Measurements from ENCODE around the gene LEFTY2.
"Not testable (repeated sequence)": the region's sequence is repeated elsewhere in the genome, so short reads cannot be mapped to it uniquely, and the experiment has no call there.

The LEFTY2 gene

GRCh38 chr1:225888898-225889601, 52.0 kb downstream of the LEFTY2 start, which contains the start of gene LEFTY1:
Gene LEFTY1, minus strand, starts transcription at chr1:225889146. Its CDS starts 80 bp downstream, at chr1:225889066.
- Histone ChIP-seq H4K20me1 (ENCODE audit: low read depth, low read length) (no peaks in the 10 kb centered on the region), H3K27ac (ENCODE audit: low read depth, low read length) (no peak within 1 kb of the TSS), H3K9me2 (replicated peaks; ENCODE audit: insufficient read depth, low read length) (no peaks in the 10 kb centered on the region), H3F3A (ENCODE audit: insufficient read depth) (no peaks in the 10 kb centered on the region), H3K4me3 (ENCODE audit: insufficient read depth, low read length, poor library complexity, severe bottlenecking) (no peak within 1 kb of the TSS), H3K36me3 (ENCODE audit: low read length) (no peaks in the 10 kb centered on the region), H3K4me2 (ENCODE audit: low read depth, low read length, poor library complexity, severe bottlenecking) (no peak within 1 kb of the TSS), H2AFZ (ENCODE audit: low read depth, low read length, severe bottlenecking) (no peak within 1 kb of the TSS), H3K79me2 (ENCODE audit: insufficient read depth, low read length) (no peaks in the 10 kb centered on the region), H3K27me3 (ENCODE audit: low read length) (no peaks in the 10 kb centered on the region), H3K9ac (ENCODE audit: low read length) (no peak within 1 kb of the TSS), H3K9me3 (ENCODE audit: insufficient read depth, low read length) (no peaks in the 10 kb centered on the region)
- TF ChIP-seq CTCF (IDR thresholded peaks at IDR 0.05; ENCODE audit: insufficient read depth, low read length, poor library complexity, severe bottlenecking) (no peak), EZH2phosphoT487 (conservative IDR thresholded peaks at IDR 0.05; ENCODE audit: low read length) (no peak)

DNA sequence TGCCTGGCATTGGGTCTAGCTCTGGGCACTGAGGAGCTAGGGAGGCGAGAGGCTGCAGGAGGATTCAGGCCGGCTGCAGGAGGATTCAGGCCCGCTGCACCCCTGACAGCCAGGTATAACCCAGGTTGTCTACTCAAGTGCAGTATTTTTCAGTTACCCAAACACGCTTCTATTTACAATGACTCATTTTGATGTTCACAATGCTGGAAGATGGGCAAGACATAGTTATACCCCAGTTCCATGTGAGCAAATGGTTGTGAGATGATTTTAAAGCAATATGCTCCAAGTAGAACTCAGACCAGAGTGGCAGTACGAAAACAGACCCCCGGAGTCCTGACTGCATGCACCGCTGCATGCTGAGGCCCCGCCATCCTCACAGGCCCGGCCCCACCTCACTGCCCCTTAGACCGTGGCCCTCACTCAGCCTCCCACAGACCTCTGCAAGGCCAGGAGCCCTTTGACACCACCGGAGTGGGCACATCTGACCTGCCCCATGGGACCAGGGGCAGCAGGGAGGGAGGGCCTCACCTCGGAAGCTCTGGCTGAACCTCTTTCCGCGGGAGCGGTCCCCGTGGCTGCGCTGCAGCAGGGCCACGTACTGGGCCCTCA, 52.6 kb downstream of the LEFTY2 start:
- no peaks in the 10 kb centered on the region for H3K36me3 ChIP-seq (ENCODE audit: low read length)
- no peaks in the 10 kb centered on the region for H3F3A ChIP-seq (ENCODE audit: insufficient read depth)
- H3K9ac ChIP-seq (ENCODE audit: low read length) = no peak overlapping the region
- H3K9me2 ChIP-seq (replicated peaks; ENCODE audit: insufficient read depth, low read length) = no peaks in the 10 kb centered on the region
- H3K79me2 ChIP-seq (ENCODE audit: insufficient read depth, low read length) = no peaks in the 10 kb centered on the region
- H3K9me3 ChIP-seq (ENCODE audit: insufficient read depth, low read length) = no peaks in the 10 kb centered on the region
- H3K27ac ChIP-seq (ENCODE audit: low read depth, low read length) = no peak overlapping the region
- TF ChIP-seq CTCF (IDR thresholded peaks at IDR 0.05; ENCODE audit: insufficient read depth, low read length, poor library complexity, severe bottlenecking) (no peak), EZH2phosphoT487 (conservative IDR thresholded peaks at IDR 0.05; ENCODE audit: low read length) (no peak)
- H3K27me3 ChIP-seq (ENCODE audit: low read length) = no peaks in the 10 kb centered on the region
- H4K20me1 ChIP-seq (ENCODE audit: low read depth, low read length) = no peaks in the 10 kb centered on the region
- no peak overlapping the region for H3K4me2 ChIP-seq (ENCODE audit: low read depth, low read length, poor library complexity, severe bottlenecking)
- H3K4me3 ChIP-seq (ENCODE audit: insufficient read depth, low read length, poor library complexity, severe bottlenecking) = no peak overlapping the region
- H2AFZ ChIP-seq (ENCODE audit: low read depth, low read length, severe bottlenecking) = no peak overlapping the region

- not testable (repeated sequence) for H3K4me2 ChIP-seq (ENCODE audit: low read depth, low read length, poor library complexity, severe bottlenecking); H3K27me3 ChIP-seq (ENCODE audit: low read length); H3K9ac ChIP-seq (ENCODE audit: low read length)
These were observed 53.3 kb downstream of the LEFTY2 start for GRCh38 chr1:225887554-225888288.

GRCh38 chr1:225887030-225887314, 54.0 kb downstream of the LEFTY2 start:
- TF ChIP-seq CTCF (IDR thresholded peaks at IDR 0.05; ENCODE audit: insufficient read depth, low read length, poor library complexity, severe bottlenecking) (no peak), EZH2phosphoT487 (conservative IDR thresholded peaks at IDR 0.05; ENCODE audit: low read length) (no peak)
- Histone ChIP-seq H3K4me3 (ENCODE audit: insufficient read depth, low read length, poor library complexity, severe bottlenecking) (no peak overlapping the region), H3K9me2 (replicated peaks; ENCODE audit: insufficient read depth, low read length) (no peaks in the 10 kb centered on the region), H3F3A (ENCODE audit: insufficient read depth) (no peaks in the 10 kb centered on the region), H3K4me2 (ENCODE audit: low read depth, low read length, poor library complexity, severe bottlenecking) (no peak overlapping the region), H4K20me1 (ENCODE audit: low read depth, low read length) (no peaks in the 10 kb centered on the region), H3K27me3 (ENCODE audit: low read length) (no peaks in the 10 kb centered on the region), H3K9ac (ENCODE audit: low read length) (no peak overlapping the region), H3K79me2 (ENCODE audit: insufficient read depth, low read length) (no peaks in the 10 kb centered on the region), H3K36me3 (ENCODE audit: low read length) (no peaks in the 10 kb centered on the region), H3K27ac (ENCODE audit: low read depth, low read length) (no peak overlapping the region), H3K9me3 (ENCODE audit: insufficient read depth, low read length) (no peaks in the 10 kb centered on the region), H2AFZ (ENCODE audit: low read depth, low read length, severe bottlenecking) (no peak overlapping the region)

More at GRCh38 chr1:225887554-225888288, 53.3 kb downstream of the LEFTY2 start:
- H2AFZ ChIP-seq (ENCODE audit: low read depth, low read length, severe bottlenecking); H3K27ac ChIP-seq (ENCODE audit: low read depth, low read length); H3K4me3 ChIP-seq (ENCODE audit: insufficient read depth, low read length, poor library complexity, severe bottlenecking); H3K36me3 ChIP-seq (ENCODE audit: low read length); H3K9me3 ChIP-seq (ENCODE audit: insufficient read depth, low read length); H3K9me2 ChIP-seq (replicated peaks; ENCODE audit: insufficient read depth, low read length); H4K20me1 ChIP-seq (ENCODE audit: low read depth, low read length); H3F3A ChIP-seq (ENCODE audit: insufficient read depth); H3K79me2 ChIP-seq (ENCODE audit: insufficient read depth, low read length): not testable (repeated sequence)

All from SU-DHL-6 (cell line).